Stimulated activated CD4-positive, alpha-beta T cell treated with anti-CD3 and anti-CD28 coated beads, Interleukin-2, amount 100 ng/mL, for 4 hours (primary cell): Measurements from ENCODE around the gene PMPCA.
"Not testable (repeated sequence)": the region's sequence is repeated elsewhere in the genome, so short reads cannot be mapped to it uniquely, and the experiment has no call there.

ENCODE experiments used
- DNase-seq: peaks from one replicate; pipeline ENCODE4 v3.0.0-alpha.2; 2020; ENCODE audit warnings: low read depth

PMPCA gene

GRCh38 chr9:136412962-136413361 lies 2.5 kb downstream of the PMPCA start:
- no peak for DNase-seq

- DNase-seq: no peak
Observed at GRCh38 chr9:136416427-136416826, 6.0 kb downstream of the PMPCA start.

GRCh38 chr9:136416914-136417313 lies 6.5 kb downstream of the PMPCA start:
- DNase-seq: no peak

- DNase-seq: no peak
Observed at GRCh38 chr9:136418182-136419091, 8.0 kb downstream of the PMPCA start.

GRCh38 chr9:136419092-136419420 lies 8.6 kb downstream of the PMPCA start:
- no peak for DNase-seq

GRCh38 chr9:136421791-136422190 lies 11.3 kb downstream of the PMPCA start:
- DNase-seq: no peak

- DNase-seq: no peak
Observed at GRCh38 chr9:136422876-136423275, 12.4 kb downstream of the PMPCA start.

GRCh38 chr9:136423432-136424146 lies 13.1 kb downstream of the PMPCA start:
- DNase-seq: no peak

- DNase-seq: no peak
Observed at GRCh38 chr9:136424750-136425362, 14.4 kb downstream of the PMPCA start.

- DNase-seq: not testable (repeated sequence)
Observed at GRCh38 chr9:136425367-136425766, 14.9 kb downstream of the PMPCA start.

GRCh38 chr9:136426787-136427186 lies 16.3 kb downstream of the PMPCA start:
- no peak for DNase-seq

- no peak for DNase-seq
Observed at GRCh38 chr9:136429075-136429628, 18.7 kb downstream of the PMPCA start.

GRCh38 chr9:136429683-136430491 lies 19.4 kb downstream of the PMPCA start:
- no peak for DNase-seq

- DNase-seq: no peak
Observed at GRCh38 chr9:136430588-136431234, 20.3 kb downstream of the PMPCA start.

GRCh38 chr9:136431782-136432350 lies 21.4 kb downstream of the PMPCA start:
- DNase-seq: no peak

- DNase-seq: no peak
Observed at GRCh38 chr9:136432591-136432990, 22.1 kb downstream of the PMPCA start.

- DNase-seq: no peak
Observed at GRCh38 chr9:136433043-136433715, 22.7 kb downstream of the PMPCA start.

GRCh38 chr9:136433849-136434579 lies 23.6 kb downstream of the PMPCA start:
- DNase-seq: no peak

GRCh38 chr9:136434580-136435169 lies 24.2 kb downstream of the PMPCA start:
- DNase-seq: no peak
